ENCODE measurements around the gene THEMIS. TPM values are rescaled to one million over a fixed set of nuclear protein-coding genes. Genes with fewer than 3 reads are reported as not detected.
A peak's percentile ranks its signal among the peaks of the same experiment; 100 is the strongest.

THEMIS gene
- total and polyA plus RNA-seq, 2 of the 4 experiments (the other 2 are of a cell fraction): not detected

DNA sequence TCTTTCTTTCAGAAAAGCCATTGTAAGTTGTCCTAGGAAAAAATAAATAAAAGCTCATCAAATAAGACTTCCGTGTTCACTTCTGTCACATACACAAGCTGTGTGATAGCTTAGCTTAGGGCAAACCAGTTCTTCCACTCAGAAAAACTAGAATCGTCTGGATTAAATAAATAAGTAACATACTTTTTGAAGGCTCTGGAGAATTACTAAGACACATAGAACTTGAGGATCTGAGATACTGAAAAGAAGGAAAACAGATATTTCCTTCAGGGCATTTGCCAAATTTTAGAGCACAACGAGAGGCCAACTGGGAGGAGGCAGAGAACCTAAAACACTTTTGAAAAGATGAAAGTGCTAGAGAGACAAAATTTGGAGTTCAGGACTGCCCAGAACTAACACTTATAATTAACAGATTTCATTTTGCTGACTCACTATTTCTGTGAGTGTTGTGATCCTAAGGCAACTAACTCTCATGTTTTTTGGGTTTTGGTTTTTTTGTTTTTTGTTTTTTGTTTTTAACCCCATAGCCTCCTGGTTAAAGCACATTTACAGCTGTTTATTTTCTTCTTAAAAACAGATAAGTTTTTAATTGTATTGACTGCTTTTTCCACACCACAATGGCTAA lies 38.7 kb upstream of the THEMIS start:
- WGBS, 2 experiments (ENCODE audit: extremely low coverage in 2 of 2, insufficient read length in 1 of 2): no CpG with 5 or more reads among the region's 3 CpGs
- Histone ChIP-seq H2AK5ac (ENCODE audit: low read depth, low read length) (no peak overlapping the region), H3K4me3 (ENCODE audit: insufficient read depth, low read depth, low read length) (no peak overlapping the region), H3K23ac (ENCODE audit: low read depth, low read length) (peak overlapping the region; percentile 67; the same call in 1 of the 2 replicates), H2BK120ac (ENCODE audit: low read depth, low read length) (peak overlapping the region; percentile 44; the same call in 1 of the 2 replicates), H3K9me1 (ENCODE audit: insufficient read depth, low read length) (no peaks in the 10 kb centered on the region), H2AK9ac (replicated peaks; ENCODE audit: low read depth, low read length, poor library complexity) (no peak overlapping the region), H2BK15ac (ENCODE audit: low read depth, low read length) (no peak overlapping the region), H4K8ac (ENCODE audit: low read depth in 2 of 2, low read length in 2 of 2) (peak overlapping the region in 1 of 2 experiments; percentile 54; a peak in 1 of 4 replicates), H4K91ac (ENCODE audit: insufficient read depth, low read depth, low read length) (no peak overlapping the region), H3K27ac (ENCODE audit: insufficient read depth, low read length) (no peak overlapping the region), H3K27me3 (ENCODE audit: control insufficient read depth, insufficient read depth, low read length) (no peaks in the 10 kb centered on the region), H3K9ac (ENCODE audit: low read depth, low read length) (no peak overlapping the region), H3K36me3 (ENCODE audit: control insufficient read depth, insufficient read depth, low read length) (no peaks in the 10 kb centered on the region), H3K4ac (ENCODE audit: low read depth, low read length) (peak overlapping the region; percentile 33; the same call in 1 of the 2 replicates), H3K14ac (replicated peaks; ENCODE audit: low read depth, low read length) (peak overlapping the region; percentile 55; the same call in 1 of the 2 replicates), H3K79me1 (ENCODE audit: low read depth in 1 of 2, low read length in 2 of 2) (no peaks in the 10 kb centered on the region), H3K9me3 (ENCODE audit: control insufficient read depth, insufficient read depth, low read length) (no peaks in the 10 kb centered on the region), H2BK20ac (ENCODE audit: low read depth, low read length) (peak overlapping the region; percentile 87), H3K4me1 (ENCODE audit: control insufficient read depth, insufficient read depth, low read length) (no peaks in the 10 kb centered on the region; the same call in 1 of the 2 replicates), H4K5ac (ENCODE audit: low read depth, low read length) (no peak overlapping the region), H3K18ac (ENCODE audit: low read depth, low read length) (no peak overlapping the region), H3K56ac (ENCODE audit: extremely low read depth, insufficient read depth, low read length) (no peak overlapping the region), H2AFZ (replicated peaks; ENCODE audit: low read length, poor library complexity) (no peak overlapping the region), H4K20me1 (ENCODE audit: insufficient read depth, low read length) (no peaks in the 10 kb centered on the region), H3K4me2 (ENCODE audit: low read depth, low read length) (no peak overlapping the region), H2BK5ac (ENCODE audit: low read depth, low read length, poor library complexity, severe bottlenecking) (peak overlapping the region; percentile 38)
- DNase-seq: no peak
- CTCF ChIA-PET: interaction anchor here (0.6 kb wide), 1 partner anchor 32 kb away, joined by 3 read pairs; no protein-coding TSS in a partner anchor
- peak; percentile 71 for TF ChIP-seq NFE2L2 (IDR thresholded peaks at IDR 0.05; ENCODE audit: low read depth, low read length)
- TF ChIP-seq MAFK (IDR thresholded peaks at IDR 0.05; ENCODE audit: low read depth, low read length): peak; percentile 90
- TF ChIP-seq RAD21 (IDR thresholded peaks at IDR 0.05; ENCODE audit: low read length): no peak
- BruUV-seq (replicated peaks): no TSS peak
- in situ Hi-C loops (cut with MboI; ENCODE audit: low sequenced_read_pairs) (no loop called here), dilution Hi-C loops (cut with HindIII; ENCODE audit: low sequenced_read_pairs, unreplicated experiment) (no loop called here), intact Hi-C loops (cut with micrococcal nuclease) (no loop called here)
- POLR2A ChIA-PET (ENCODE audit: unreplicated experiment): no interaction called here
- peak; percentile 42 for ATAC-seq (ENCODE audit: low read depth)

Measured in IMR-90 (cell line).